GM21717 (cell line): Measurements from ENCODE around the gene PTPN6.

Source experiments
- ATAC-seq: cut with Tn5 transposase; IDR thresholded peaks from one replicate; pipeline ENCODE4 v1.9.1; 2021; ENCODE audit warnings: mild to moderate bottlenecking, moderate library complexity; ENCODE audit not compliant: unreplicated experiment

Gene PTPN6

DNA sequence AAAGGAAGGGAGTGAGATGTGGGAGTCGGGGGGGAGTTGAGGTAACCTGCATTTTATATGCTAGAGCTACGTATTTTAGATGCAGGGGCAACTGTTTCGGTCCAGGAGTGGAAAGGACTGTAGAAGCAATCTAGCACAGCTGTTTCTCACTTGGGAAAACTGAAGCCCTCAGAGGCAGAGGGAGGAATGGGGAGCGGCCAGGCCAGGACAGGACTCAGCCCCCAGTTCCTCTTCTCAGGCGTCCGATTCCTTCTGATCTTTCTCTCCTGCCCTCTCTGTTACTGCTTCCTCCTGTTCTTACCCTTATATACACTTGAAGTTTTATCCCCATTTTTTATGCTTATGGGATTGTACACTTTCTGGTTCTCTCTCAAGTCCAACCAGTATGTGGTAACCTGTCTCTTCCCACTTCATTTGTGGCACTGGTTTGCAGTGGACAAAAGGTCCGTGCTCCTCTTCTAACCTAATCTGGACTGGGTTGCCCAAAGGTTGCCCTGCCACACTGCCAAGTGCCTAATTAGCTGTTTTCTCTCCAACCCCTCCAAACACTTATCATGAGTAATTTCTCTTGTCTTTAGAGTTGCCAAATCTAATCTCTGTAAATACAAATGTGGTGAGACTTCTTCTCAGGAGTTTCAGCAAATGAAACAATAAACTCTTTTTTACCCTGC lies 50.9 kb downstream of the PTPN6 start:
- ATAC-seq, result no peak

DNA sequence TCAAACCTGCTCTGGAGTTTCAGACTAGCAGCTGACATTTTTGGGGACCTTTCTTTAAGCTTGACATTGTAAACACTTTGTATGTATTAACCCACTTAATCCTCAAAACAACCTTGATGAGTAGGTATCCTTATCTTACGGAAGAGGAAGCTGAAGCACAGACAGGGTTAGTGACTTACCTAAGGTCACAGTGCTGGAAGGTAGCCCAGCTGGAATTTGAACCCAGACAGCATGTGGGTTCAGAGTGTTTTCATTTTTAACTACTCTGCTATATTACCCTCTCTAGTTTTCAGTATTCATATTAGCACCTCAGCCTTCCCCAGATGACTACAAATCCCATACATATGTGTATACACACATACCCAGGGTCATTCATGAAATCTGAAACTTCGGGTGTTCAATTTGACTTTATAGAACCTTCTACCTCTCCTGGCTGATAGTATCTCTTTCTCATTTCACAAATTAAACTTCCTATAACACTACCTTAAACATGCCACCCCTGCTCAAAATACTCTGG lies 53.2 kb downstream of the PTPN6 start:
- no peak for ATAC-seq

DNA sequence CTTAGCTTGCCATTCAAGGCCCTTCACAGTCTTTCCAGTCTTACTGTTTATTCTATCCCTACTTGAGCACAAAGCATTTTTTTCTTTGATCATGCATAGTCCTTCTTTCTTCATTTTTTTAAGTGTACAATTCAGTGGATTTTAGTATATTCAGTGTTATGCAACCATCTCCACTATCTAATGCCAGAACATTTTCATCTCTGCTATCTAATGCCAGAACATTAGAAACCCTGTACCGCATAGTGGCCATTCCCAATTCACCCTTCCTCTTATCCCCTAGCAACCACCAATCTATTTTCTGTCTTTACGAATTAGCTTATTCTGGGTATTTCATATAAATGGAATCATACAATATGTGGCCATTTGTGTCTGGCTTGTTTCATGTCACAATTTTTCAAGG lies 53.7 kb downstream of the PTPN6 start:
- no peak for ATAC-seq

DNA sequence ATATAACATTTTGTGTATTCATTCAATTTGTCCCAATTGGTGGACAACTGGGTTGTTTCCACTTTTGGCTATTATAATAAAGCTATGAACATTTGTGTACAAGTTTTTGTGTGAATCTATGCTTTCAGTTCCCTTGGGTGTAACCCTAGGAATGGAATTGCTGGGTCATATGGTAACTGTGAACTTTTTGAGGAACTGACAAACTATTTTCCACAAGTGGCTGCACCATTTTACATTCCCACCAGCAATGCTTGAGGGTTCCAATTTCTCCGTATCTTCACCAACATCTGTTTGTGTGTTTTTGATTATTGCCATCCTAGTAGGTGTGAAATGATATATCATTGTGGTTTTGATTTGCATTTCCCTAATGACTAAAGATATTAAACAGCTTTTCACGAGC lies 54.2 kb downstream of the PTPN6 start:
- no peak for ATAC-seq

DNA sequence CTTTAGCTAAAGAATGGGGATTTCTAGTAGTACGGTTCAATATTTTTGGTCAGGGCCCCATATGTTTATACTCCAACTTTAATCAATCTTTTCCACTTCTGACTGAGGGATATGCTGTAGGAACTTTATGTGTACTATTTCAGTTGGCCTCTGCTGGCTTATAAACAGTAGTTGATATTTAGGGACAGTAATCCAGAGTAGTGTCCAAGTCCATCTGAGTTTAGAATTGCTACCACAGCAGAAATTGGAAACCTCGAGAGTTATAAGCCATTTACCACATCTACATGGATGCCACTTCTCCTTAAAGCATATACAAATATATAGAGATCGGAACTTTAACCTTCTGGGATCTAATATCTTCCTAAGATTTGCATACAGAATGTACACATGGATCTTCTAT lies 55.5 kb downstream of the PTPN6 start:
- no peak for ATAC-seq

DNA sequence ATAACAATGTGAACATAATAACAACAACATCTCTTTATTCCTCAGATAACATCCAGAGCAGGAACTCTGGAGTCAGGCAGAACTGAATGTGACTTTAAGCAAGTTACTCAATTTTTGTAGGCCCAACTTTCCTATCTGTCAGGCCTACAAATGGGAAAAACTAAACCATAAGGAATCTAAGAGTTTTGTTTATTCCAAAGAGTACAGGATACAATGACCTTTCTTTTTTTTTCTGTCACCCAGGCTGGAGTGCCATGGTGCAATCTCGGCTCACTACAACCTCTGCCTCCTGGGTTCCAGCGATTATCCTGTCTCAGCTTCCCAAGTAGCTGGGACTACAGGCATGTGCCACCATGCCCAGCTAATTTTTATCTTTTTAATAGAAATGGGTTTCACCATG lies 57.7 kb downstream of the PTPN6 start:
- ATAC-seq, result no peak

DNA sequence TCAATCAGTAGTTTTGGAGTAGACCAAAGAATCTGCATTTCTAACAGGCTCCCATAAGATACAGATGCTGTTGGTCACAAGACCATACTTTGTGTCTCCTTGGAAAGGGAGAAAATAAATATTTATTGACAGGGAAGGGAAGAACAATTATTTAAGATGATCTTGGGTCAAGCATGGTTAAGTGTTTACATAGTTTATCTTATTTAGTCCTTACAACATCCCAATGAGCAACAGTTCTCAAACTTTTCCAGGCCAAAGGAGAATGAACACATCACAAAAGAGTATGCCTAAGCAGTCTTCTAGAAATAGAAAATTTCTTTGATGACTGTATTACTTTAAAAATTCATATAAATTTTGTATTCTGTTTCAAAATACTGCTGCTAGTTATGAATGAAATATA lies 58.4 kb downstream of the PTPN6 start:
- ATAC-seq, result no peak
